Germinal center (tissue), 1 donor: Measurements from ENCODE around the gene RGPD3.
"Not testable (repeated sequence)": the region's sequence is repeated elsewhere in the genome, so short reads cannot be mapped to it uniquely, and the experiment has no call there.

ENCODE experiments used
- DNase-seq: peaks from one replicate; pipeline ENCODE4 v3.0.0; 2012; ENCODE audit warnings: mixed read lengths, low spot score

RGPD3 gene

GRCh38 chr2:106468107-106468506, at the start of gene RGPD3:
RGPD3 (minus strand) TSS chr2:106468413; CDS start chr2:106468288, 125 bp downstream.
- not testable (repeated sequence) for DNase-seq

- DNase-seq = no peak
Observed at GRCh38 chr2:106517329-106517728, 49.1 kb upstream of the RGPD3 start.

GRCh38 chr2:106516864-106517263, 48.7 kb upstream of the RGPD3 start:
- no peak for DNase-seq

GRCh38 chr2:106516436-106516835, 48.2 kb upstream of the RGPD3 start:
- no peak for DNase-seq

GRCh38 chr2:106514827-106515226, 46.6 kb upstream of the RGPD3 start:
- not testable (repeated sequence) for DNase-seq

- not testable (repeated sequence) for DNase-seq
Observed at GRCh38 chr2:106513391-106513790, 45.2 kb upstream of the RGPD3 start.

GRCh38 chr2:106511934-106512333, 43.7 kb upstream of the RGPD3 start:
- DNase-seq = not testable (repeated sequence)

GRCh38 chr2:106511476-106511901, 43.3 kb upstream of the RGPD3 start:
- not testable (repeated sequence) for DNase-seq

GRCh38 chr2:106510791-106511190, 42.6 kb upstream of the RGPD3 start:
- not testable (repeated sequence) for DNase-seq

- not testable (repeated sequence) for DNase-seq
Observed at GRCh38 chr2:106509374-106509770, 41.2 kb upstream of the RGPD3 start.

GRCh38 chr2:106508660-106509373, 40.6 kb upstream of the RGPD3 start:
- not testable (repeated sequence) for DNase-seq

- DNase-seq = not testable (repeated sequence)
Observed at GRCh38 chr2:106506002-106506687, 37.9 kb upstream of the RGPD3 start.

- not testable (repeated sequence) for DNase-seq
Observed at GRCh38 chr2:106504787-106505186, 36.6 kb upstream of the RGPD3 start.

GRCh38 chr2:106504192-106504591, 36.0 kb upstream of the RGPD3 start:
- not testable (repeated sequence) for DNase-seq

- not testable (repeated sequence) for DNase-seq
Observed at GRCh38 chr2:106502351-106502750, 34.1 kb upstream of the RGPD3 start.

- DNase-seq = not testable (repeated sequence)
Observed at GRCh38 chr2:106500350-106500749, 32.1 kb upstream of the RGPD3 start.

- not testable (repeated sequence) for DNase-seq
Observed at GRCh38 chr2:106498549-106498948, 30.3 kb upstream of the RGPD3 start.

GRCh38 chr2:106492913-106493312, 24.7 kb upstream of the RGPD3 start:
- not testable (repeated sequence) for DNase-seq

- not testable (repeated sequence) for DNase-seq
Observed at GRCh38 chr2:106492399-106492798, 24.2 kb upstream of the RGPD3 start.

GRCh38 chr2:106489701-106490100, 21.5 kb upstream of the RGPD3 start:
- DNase-seq = not testable (repeated sequence)

GRCh38 chr2:106487386-106488191, 19.4 kb upstream of the RGPD3 start:
- not testable (repeated sequence) for DNase-seq
